ENCODE measurements around the gene TECPR2. TPM values are rescaled to one million over a fixed set of nuclear protein-coding genes. Genes with fewer than 3 reads are reported as not detected.

Gene TECPR2
- total RNA-seq, 1 experiment from 2014 or later: 9.3 TPM

DNA sequence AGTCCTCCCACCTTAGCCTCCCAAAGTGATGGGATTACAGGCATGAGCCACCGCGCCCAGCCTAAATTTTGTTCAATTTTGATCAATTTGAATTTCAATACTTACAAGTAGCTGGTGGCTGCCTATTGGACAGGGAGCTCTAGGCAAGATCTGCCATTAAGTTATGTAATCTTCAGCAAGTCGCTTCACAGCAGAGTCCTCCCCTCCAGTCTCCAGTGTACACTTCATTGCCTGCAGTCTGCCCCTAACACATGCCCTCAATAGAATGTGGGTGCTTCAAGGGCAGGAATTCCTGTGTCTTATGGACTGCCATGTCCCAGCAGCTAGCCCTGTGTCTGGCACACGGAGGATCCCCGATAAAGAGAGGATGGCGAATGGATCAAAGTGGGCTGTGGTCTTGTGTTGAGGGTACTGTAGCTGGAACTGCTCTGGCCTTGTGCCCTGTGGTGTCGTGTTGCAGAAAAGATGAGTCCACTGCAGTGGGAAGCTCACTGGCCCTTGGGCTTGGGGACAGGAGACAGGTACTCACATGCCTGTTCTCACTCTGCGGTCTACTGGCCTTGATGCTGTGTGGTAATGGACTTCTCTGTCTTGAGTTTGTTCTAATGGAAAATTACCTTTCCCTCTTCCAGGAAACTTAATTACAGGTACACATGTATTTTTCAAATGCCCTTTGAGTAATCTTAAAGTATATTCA, 67.6 kb downstream of the TECPR2 start:
- Mint-ChIP-seq H3K27ac (ENCODE audit: unreplicated experiment) (no peak overlapping the region), H3K4me3 (ENCODE audit: unreplicated experiment) (no peak overlapping the region)

DNA sequence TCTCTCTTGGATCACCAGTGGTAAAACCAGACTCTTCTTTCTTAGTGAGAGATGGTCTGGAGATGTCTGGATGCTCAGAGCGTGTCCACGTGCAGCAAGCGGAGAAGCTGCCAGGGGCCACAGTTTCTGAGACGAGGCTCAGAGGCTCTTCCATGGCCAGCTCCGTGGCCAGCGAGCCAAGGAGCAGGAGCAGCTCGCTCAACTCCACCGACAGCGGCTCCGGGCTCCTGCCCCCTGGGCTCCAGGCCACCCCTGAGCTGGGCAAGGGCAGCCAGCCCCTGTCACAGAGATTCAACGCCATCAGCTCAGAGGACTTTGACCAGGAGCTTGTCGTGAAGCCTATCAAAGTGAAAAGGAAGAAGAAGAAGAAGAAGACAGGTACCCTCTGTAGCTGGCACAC, 69.0 kb downstream of the TECPR2 start:
- Histone ChIP-seq H3K9me3 (no peaks in the 10 kb centered on the region), H3K4me3 (ENCODE audit: low read depth, low read length) (no peak overlapping the region), H3K36me3 (ENCODE audit: control insufficient read depth, insufficient read depth, low read length) (no peaks in the 10 kb centered on the region), H3K4me1 (no peaks in the 10 kb centered on the region), H3K27me3 (replicated peaks; ENCODE audit: control insufficient read depth, insufficient read depth, low read length) (no peaks in the 10 kb centered on the region)
- ChIA-PET CTCF (no interaction called here), POLR2A (interaction anchor here (0.7 kb wide), 1 partner anchor 328 kb away, joined by 5 read pairs; no protein-coding TSS in a partner anchor)
- H3K36me3 Mint-ChIP-seq (ENCODE audit: insufficient read depth, unreplicated experiment): no peaks in the 10 kb centered on the region
- H3K9me3 Mint-ChIP-seq (ENCODE audit: unreplicated experiment): no peaks in the 10 kb centered on the region
- no peaks in the 10 kb centered on the region for H3K27me3 Mint-ChIP-seq (ENCODE audit: insufficient read depth, unreplicated experiment)
- no peak for TF ChIP-seq CTCF (IDR thresholded peaks at IDR 0.05; ENCODE audit: insufficient read depth in 1 of 2, low read depth in 1 of 2, low read length in 1 of 2, severe bottlenecking in 1 of 2, unreplicated experiment in 1 of 2)
- no peaks in the 10 kb centered on the region for H3K4me1 Mint-ChIP-seq (ENCODE audit: low read depth, unreplicated experiment)
- no peak for DNase-seq
- H3K27ac Mint-ChIP-seq (ENCODE audit: unreplicated experiment): no peak overlapping the region
- BruUV-seq (replicated peaks): no TSS peak
- intact Hi-C loops (cut with micrococcal nuclease; ENCODE audit: unreplicated experiment): no loop called here
- H3K4me3 Mint-ChIP-seq (ENCODE audit: unreplicated experiment): no peak overlapping the region

More for the DNA sequence above, 67.6 kb downstream of the TECPR2 start:
- H3K9me3 ChIP-seq: no peaks in the 10 kb centered on the region
- H3K27me3 ChIP-seq (replicated peaks; ENCODE audit: control insufficient read depth, insufficient read depth, low read length): no peaks in the 10 kb centered on the region
- H3K4me1 Mint-ChIP-seq (ENCODE audit: low read depth, unreplicated experiment): no peaks in the 10 kb centered on the region
- H3K36me3 ChIP-seq (ENCODE audit: control insufficient read depth, insufficient read depth, low read length): no peaks in the 10 kb centered on the region
- POLR2A ChIA-PET: no interaction called here
- no peak for DNase-seq
- no peak for TF ChIP-seq CTCF (IDR thresholded peaks at IDR 0.05; ENCODE audit: insufficient read depth in 1 of 2, low read depth in 1 of 2, low read length in 1 of 2, severe bottlenecking in 1 of 2, unreplicated experiment in 1 of 2)
- H3K27me3 Mint-ChIP-seq (ENCODE audit: insufficient read depth, unreplicated experiment): no peaks in the 10 kb centered on the region
- no peak overlapping the region for H3K4me3 ChIP-seq (ENCODE audit: low read depth, low read length)
- H3K36me3 Mint-ChIP-seq (ENCODE audit: insufficient read depth, unreplicated experiment): no peaks in the 10 kb centered on the region
- H3K9me3 Mint-ChIP-seq (ENCODE audit: unreplicated experiment): no peaks in the 10 kb centered on the region
- no peaks in the 10 kb centered on the region for H3K4me1 ChIP-seq
- no TSS peak for BruUV-seq (replicated peaks)
- CTCF ChIA-PET: no interaction called here
- intact Hi-C loops (cut with micrococcal nuclease; ENCODE audit: unreplicated experiment): no loop called here

- ChIA-PET CTCF (no interaction called here), POLR2A (interaction anchor here (0.5 kb wide), 1 partner anchor 159 kb away, joined by 5 read pairs; no protein-coding TSS in a partner anchor)
- Mint-ChIP-seq H3K9me3 (ENCODE audit: unreplicated experiment) (no peaks in the 10 kb centered on the region), H3K27ac (ENCODE audit: unreplicated experiment) (no peak overlapping the region), H3K36me3 (ENCODE audit: insufficient read depth, unreplicated experiment) (no peaks in the 10 kb centered on the region), H3K27me3 (ENCODE audit: insufficient read depth, unreplicated experiment) (no peaks in the 10 kb centered on the region), H3K4me1 (ENCODE audit: low read depth, unreplicated experiment) (no peaks in the 10 kb centered on the region), H3K4me3 (ENCODE audit: unreplicated experiment) (no peak overlapping the region)
- H3K27me3 ChIP-seq (replicated peaks; ENCODE audit: control insufficient read depth, insufficient read depth, low read length): no peaks in the 10 kb centered on the region
- no peak overlapping the region for H3K4me3 ChIP-seq (ENCODE audit: low read depth, low read length)
- no peak for TF ChIP-seq CTCF (IDR thresholded peaks at IDR 0.05; ENCODE audit: insufficient read depth in 1 of 2, low read depth in 1 of 2, low read length in 1 of 2, severe bottlenecking in 1 of 2, unreplicated experiment in 1 of 2)
- DNase-seq: no peak
- no TSS peak for BruUV-seq (replicated peaks)
- H3K9me3 ChIP-seq: no peaks in the 10 kb centered on the region
- intact Hi-C loops (cut with micrococcal nuclease; ENCODE audit: unreplicated experiment): no loop called here
- H3K36me3 ChIP-seq (ENCODE audit: control insufficient read depth, insufficient read depth, low read length): no peaks in the 10 kb centered on the region
- H3K4me1 ChIP-seq: no peaks in the 10 kb centered on the region
These were observed 72.0 kb downstream of the TECPR2 start for GRCh38 chr14:102434647-102435175.

Measured in Caco-2 (cell line).